AG08395 (cell line): Measurements from ENCODE around the gene ZCCHC4.

ENCODE experiments used
- DNase-seq: peaks from one replicate; pipeline ENCODE4 v3.0.0; 2012; ENCODE audit warnings: mixed read lengths, low spot score

The ZCCHC4 gene

GRCh38 chr4:25312496-25313200, at the start of gene ZCCHC4:
Gene ZCCHC4, plus strand, starts transcription at chr4:25312774. Its CDS starts 36 bp downstream, at chr4:25312810.
- peak; percentile 89 for DNase-seq

GRCh38 chr4:25271866-25272265, 40.7 kb upstream of the ZCCHC4 start:
- DNase-seq = no peak

- no peak for DNase-seq
Measured at GRCh38 chr4:25280210-25280609, 32.4 kb upstream of the ZCCHC4 start.

- DNase-seq = no peak
Measured at GRCh38 chr4:25283948-25284347, 28.6 kb upstream of the ZCCHC4 start.

- no peak for DNase-seq
Measured at GRCh38 chr4:25284466-25284865, 28.1 kb upstream of the ZCCHC4 start.

GRCh38 chr4:25290490-25291067, 22.0 kb upstream of the ZCCHC4 start:
- no peak for DNase-seq

- no peak for DNase-seq
Measured at GRCh38 chr4:25291158-25291733, 21.3 kb upstream of the ZCCHC4 start.

GRCh38 chr4:25297528-25298242, 14.9 kb upstream of the ZCCHC4 start:
- DNase-seq = no peak

GRCh38 chr4:25299476-25300203, 12.9 kb upstream of the ZCCHC4 start:
- no peak for DNase-seq

GRCh38 chr4:25301471-25301870, 11.1 kb upstream of the ZCCHC4 start:
- no peak for DNase-seq

GRCh38 chr4:25302626-25303025, 9.9 kb upstream of the ZCCHC4 start:
- DNase-seq = no peak

GRCh38 chr4:25303578-25303977, 9.0 kb upstream of the ZCCHC4 start:
- no peak for DNase-seq

- no peak for DNase-seq
Measured at GRCh38 chr4:25306518-25307057, 6.0 kb upstream of the ZCCHC4 start.

GRCh38 chr4:25307596-25307995, 5.0 kb upstream of the ZCCHC4 start:
- no peak for DNase-seq

- no peak for DNase-seq
Measured at GRCh38 chr4:25308306-25308705, 4.3 kb upstream of the ZCCHC4 start.

GRCh38 chr4:25308761-25309160, 3.8 kb upstream of the ZCCHC4 start:
- no peak for DNase-seq

GRCh38 chr4:25310066-25310802, 2.3 kb upstream of the ZCCHC4 start:
- DNase-seq = no peak

GRCh38 chr4:25310803-25311166, 1.8 kb upstream of the ZCCHC4 start:
- DNase-seq = no peak

- no peak for DNase-seq
Measured at GRCh38 chr4:25313201-25313895, 774 bp downstream of the ZCCHC4 start.

GRCh38 chr4:25320336-25320735, 7.8 kb downstream of the ZCCHC4 start:
- peak; percentile 58 for DNase-seq

GRCh38 chr4:25320773-25321172, 8.2 kb downstream of the ZCCHC4 start:
- DNase-seq = peak; percentile 76
